ENCODE measurements around the gene GABBR2.

The GABBR2 gene

DNA sequence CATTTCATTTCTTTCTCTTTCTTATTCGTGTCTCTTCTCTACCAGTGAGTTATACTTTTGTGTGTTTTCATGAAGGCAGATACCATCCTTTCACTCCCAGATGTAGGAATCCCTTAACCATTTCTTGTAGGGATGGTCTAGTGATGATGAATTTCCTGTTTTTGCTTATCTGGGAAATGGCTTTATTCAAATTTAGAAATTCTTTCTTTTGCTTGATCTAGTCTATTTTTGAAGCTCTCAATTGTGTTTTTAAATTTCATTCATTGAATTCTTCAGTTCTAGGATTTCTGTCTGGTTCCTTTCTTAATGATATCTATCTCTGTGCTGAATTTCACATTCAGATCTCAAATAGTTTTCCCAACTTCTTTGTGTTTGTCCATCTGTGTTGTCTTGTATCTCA is 357.4 kb downstream of the GABBR2 start:
- TF ChIP-seq, protein P1, sequence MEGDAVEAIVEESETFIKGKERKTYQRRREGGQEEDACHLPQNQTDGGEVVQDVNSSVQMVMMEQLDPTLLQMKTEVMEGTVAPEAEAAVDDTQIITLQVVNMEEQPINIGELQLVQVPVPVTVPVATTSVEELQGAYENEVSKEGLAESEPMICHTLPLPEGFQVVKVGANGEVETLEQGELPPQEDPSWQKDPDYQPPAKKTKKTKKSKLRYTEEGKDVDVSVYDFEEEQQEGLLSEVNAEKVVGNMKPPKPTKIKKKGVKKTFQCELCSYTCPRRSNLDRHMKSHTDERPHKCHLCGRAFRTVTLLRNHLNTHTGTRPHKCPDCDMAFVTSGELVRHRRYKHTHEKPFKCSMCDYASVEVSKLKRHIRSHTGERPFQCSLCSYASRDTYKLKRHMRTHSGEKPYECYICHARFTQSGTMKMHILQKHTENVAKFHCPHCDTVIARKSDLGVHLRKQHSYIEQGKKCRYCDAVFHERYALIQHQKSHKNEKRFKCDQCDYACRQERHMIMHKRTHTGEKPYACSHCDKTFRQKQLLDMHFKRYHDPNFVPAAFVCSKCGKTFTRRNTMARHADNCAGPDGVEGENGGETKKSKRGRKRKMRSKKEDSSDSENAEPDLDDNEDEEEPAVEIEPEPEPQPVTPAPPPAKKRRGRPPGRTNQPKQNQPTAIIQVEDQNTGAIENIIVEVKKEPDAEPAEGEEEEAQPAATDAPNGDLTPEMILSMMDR (conservative IDR thresholded peaks at IDR 0.05; ENCODE audit: low read depth), result no peak
- no peak for DNase-seq (ENCODE audit: low spot score)
- no peak overlapping the region for H3K27ac ChIP-seq
- CTCF ChIA-PET, result interaction anchor here (0.6 to 0.8 kb wide), 3 partner anchors 27 to 137 kb away, joined by 3 to 4 read pairs (median 4); no protein-coding TSS in a partner anchor
- POLR2A ChIA-PET (ENCODE audit: low non-redundant PET), result no interaction called here

DNA sequence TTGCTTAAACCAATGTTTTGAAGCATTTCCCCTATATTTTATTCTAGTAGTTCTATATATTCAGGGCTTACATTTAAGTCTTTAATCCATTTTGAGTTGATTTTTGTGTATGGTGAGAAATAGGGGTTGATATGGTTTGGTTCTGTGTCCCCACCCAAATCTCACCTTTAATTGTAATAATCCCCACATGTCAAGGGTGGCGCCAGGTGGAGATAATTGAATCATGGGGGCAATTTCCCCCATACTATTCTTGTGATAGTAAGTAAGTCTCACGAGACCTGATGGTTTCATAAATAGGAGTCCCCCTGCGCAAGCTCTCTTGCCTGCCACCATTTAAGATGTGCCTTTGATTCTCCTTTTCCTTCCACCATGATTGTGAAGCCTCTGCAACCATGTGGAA is 361.1 kb downstream of the GABBR2 start:
- CTCF ChIA-PET, result no interaction called here
- POLR2A ChIA-PET (ENCODE audit: low non-redundant PET), result no interaction called here
- no peak for DNase-seq (ENCODE audit: low spot score)

DNA sequence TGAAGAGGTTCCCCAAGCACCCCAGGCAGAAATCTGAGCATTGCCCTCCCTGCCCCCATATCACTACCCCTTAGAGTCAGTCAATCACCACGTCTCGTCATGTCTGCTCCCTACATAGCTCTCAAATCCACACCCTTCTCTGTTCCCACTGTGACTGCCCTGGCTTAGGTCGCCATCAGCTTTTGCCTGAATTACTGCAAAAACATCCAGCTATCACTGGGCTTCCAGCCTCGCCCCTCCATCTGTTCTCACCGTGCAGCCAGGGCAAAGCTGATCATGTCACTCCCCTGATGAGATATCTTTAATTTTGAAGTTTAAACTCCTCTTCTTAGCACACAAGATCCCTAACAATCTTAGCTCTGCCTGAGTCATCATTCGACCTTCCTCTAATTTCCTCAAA is 363.7 kb downstream of the GABBR2 start:
- ChIA-PET CTCF (interaction anchor here (0.7 kb wide), 1 partner anchor 19 kb away, joined by 3 read pairs; no protein-coding TSS in a partner anchor), POLR2A (ENCODE audit: low non-redundant PET) (no interaction called here)
- H3K27ac ChIP-seq, result no peak overlapping the region
- TF ChIP-seq, protein P1 (conservative IDR thresholded peaks at IDR 0.05; ENCODE audit: low read depth), result no peak
- DNase-seq (ENCODE audit: low spot score), result no peak

More for the DNA sequence above, 361.1 kb downstream of the GABBR2 start:
- TF ChIP-seq, protein P1 (conservative IDR thresholded peaks at IDR 0.05; ENCODE audit: low read depth), result no peak
- no peak overlapping the region for H3K27ac ChIP-seq

DNA sequence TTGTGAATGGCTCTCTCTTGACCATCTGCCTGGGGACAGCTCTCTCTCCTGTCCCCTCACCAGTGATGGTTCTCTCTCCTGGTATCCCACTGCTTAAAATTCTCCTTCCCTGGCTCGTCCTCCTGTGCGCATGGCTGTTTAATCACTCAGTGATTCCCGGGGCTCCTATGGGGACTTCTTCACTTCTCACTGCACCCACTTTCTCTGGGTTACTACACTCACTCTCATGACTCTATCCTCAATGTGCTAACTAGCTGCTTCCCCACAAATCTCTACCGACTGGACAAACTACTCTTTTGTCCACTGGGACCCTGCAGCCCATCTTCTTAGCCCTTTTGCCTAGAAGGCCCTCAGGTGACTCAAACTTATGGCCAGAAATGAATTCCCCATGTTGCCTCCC is 364.2 kb downstream of the GABBR2 start:
- H3K27ac ChIP-seq, result no peak overlapping the region
- ChIA-PET POLR2A (ENCODE audit: low non-redundant PET) (no interaction called here), CTCF (interaction anchor here (0.7 kb wide), 1 partner anchor 19 kb away, joined by 3 read pairs; no protein-coding TSS in a partner anchor)
- DNase-seq (ENCODE audit: low spot score), result no peak
- TF ChIP-seq, protein P1 (conservative IDR thresholded peaks at IDR 0.05; ENCODE audit: low read depth), result no peak

DNA sequence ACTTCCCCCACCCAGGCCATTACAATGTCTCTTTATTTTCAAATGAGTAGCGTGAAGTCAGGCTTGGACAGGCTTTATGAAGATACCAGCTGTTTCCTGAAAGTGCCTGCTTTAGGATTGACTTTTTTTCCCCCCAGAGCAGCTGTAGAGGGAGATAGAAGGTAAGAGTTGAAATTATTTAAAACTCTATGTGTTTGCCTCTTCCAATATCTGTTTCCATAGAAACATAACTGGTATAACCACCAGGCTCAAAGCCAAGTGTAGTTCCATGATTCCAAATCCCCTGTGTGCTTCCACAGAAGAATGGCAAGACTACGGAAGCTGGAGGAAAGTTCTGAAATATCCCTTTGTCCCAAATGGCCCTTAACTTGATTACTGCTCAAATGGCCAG is 365.9 kb downstream of the GABBR2 start:
- TF ChIP-seq, protein P1 (conservative IDR thresholded peaks at IDR 0.05; ENCODE audit: low read depth), result no peak
- POLR2A ChIA-PET (ENCODE audit: low non-redundant PET), result no interaction called here
- CTCF ChIA-PET, result no interaction called here
- H3K27ac ChIP-seq, result no peak overlapping the region
- DNase-seq (ENCODE audit: low spot score), result no peak

DNA sequence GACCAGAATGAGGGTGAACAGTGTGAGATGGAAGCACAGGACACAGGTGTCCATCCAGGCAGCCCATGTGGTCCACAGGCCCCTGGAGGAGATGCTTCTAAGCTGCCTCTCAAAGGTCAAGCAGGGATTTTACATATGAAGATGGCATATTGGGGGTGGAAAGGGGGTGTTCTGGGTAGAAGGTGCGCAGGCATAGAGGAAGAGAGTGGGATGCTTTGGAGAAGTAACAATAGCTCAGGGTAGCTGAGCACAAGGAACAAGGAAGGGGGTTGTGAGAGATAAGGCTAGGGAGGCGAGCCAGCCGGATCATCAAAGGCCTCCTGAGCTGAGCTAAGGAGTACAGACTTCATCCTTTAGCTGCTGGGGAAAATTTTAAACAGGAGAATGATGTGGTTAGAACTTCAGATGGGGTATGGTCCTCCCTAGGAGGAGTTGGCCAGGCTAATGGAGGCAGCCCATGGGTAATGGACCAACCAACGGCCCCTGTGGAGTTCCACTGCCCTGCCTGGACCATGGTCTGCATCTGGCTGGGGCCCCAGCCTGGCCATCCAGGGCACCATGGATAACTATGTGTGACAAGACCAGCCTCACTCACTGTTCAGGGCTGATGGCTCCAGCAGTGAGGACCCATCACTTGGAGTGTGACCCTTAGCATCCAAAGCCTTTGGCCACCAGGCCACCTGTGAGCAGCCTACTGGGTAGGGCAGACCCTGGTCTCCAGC is 366.5 kb downstream of the GABBR2 start:
- no peak overlapping the region for H3K27ac ChIP-seq
- TF ChIP-seq, protein P1 (conservative IDR thresholded peaks at IDR 0.05; ENCODE audit: low read depth), result no peak
- ChIA-PET POLR2A (ENCODE audit: low non-redundant PET) (no interaction called here), CTCF (no interaction called here)
- no peak for DNase-seq (ENCODE audit: low spot score)

Data from RWPE1 (cell line).